ENCODE data around the gene FBRSL1.

FBRSL1 gene

DNA sequence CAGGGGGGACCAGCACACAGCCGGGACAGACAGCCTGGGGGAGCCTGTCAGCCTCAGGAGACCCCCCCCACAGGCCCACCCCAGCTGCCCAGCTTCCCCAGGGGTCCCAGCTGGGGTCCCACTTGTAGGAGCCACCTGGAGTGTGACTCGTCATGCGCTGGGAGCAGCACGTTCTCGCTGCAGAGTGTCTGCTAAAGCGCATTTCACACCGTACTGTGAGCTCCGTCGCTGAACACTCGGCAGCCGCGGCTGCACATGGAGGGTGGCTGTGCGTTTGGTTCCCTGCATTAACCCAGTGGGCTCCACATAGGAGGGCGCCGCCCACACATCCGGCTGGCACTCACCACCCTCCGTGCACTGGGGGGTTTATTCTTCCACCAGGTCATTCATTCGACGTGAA, 56.7 kb downstream of the FBRSL1 start:
- no peak for DNase-seq
- Histone ChIP-seq H3K36me3 (replicated peaks; ENCODE audit: insufficient read depth, low read length) (no peaks in the 10 kb centered on the region), H3K4me3 (ENCODE audit: low read length) (no peak overlapping the region), H3K4me1 (ENCODE audit: low read length) (no peaks in the 10 kb centered on the region), H2AFZ (ENCODE audit: low read length) (no peak overlapping the region), H4K20me1 (ENCODE audit: insufficient read depth, low read length) (no peaks in the 10 kb centered on the region), H3K9me3 (replicated peaks; ENCODE audit: insufficient read depth, low read length) (no peaks in the 10 kb centered on the region), H3K79me2 (ENCODE audit: low read length) (no peaks in the 10 kb centered on the region), H3K27ac (ENCODE audit: low read length) (no peak overlapping the region), H3K4me2 (ENCODE audit: low read depth, low read length) (no peak overlapping the region), H3K9ac (ENCODE audit: low read length) (no peak overlapping the region), H3F3A (ENCODE audit: insufficient read depth, low read length) (no peaks in the 10 kb centered on the region), H3K9me2 (replicated peaks; ENCODE audit: insufficient read depth, low read length) (no peaks in the 10 kb centered on the region), H3K27me3 (replicated peaks; ENCODE audit: insufficient read depth, low read length) (no peaks in the 10 kb centered on the region)
- TF ChIP-seq, protein P1, sequence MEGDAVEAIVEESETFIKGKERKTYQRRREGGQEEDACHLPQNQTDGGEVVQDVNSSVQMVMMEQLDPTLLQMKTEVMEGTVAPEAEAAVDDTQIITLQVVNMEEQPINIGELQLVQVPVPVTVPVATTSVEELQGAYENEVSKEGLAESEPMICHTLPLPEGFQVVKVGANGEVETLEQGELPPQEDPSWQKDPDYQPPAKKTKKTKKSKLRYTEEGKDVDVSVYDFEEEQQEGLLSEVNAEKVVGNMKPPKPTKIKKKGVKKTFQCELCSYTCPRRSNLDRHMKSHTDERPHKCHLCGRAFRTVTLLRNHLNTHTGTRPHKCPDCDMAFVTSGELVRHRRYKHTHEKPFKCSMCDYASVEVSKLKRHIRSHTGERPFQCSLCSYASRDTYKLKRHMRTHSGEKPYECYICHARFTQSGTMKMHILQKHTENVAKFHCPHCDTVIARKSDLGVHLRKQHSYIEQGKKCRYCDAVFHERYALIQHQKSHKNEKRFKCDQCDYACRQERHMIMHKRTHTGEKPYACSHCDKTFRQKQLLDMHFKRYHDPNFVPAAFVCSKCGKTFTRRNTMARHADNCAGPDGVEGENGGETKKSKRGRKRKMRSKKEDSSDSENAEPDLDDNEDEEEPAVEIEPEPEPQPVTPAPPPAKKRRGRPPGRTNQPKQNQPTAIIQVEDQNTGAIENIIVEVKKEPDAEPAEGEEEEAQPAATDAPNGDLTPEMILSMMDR (IDR thresholded peaks at IDR 0.05; ENCODE audit: low read length) = no peak
- TF ChIP-seq EZH2 (optimal IDR thresholded peaks at IDR 0.05; ENCODE audit: low read depth, low read length) (no peak), EZH2phosphoT487 (IDR thresholded peaks at IDR 0.05; ENCODE audit: low read length) (no peak)

DNA sequence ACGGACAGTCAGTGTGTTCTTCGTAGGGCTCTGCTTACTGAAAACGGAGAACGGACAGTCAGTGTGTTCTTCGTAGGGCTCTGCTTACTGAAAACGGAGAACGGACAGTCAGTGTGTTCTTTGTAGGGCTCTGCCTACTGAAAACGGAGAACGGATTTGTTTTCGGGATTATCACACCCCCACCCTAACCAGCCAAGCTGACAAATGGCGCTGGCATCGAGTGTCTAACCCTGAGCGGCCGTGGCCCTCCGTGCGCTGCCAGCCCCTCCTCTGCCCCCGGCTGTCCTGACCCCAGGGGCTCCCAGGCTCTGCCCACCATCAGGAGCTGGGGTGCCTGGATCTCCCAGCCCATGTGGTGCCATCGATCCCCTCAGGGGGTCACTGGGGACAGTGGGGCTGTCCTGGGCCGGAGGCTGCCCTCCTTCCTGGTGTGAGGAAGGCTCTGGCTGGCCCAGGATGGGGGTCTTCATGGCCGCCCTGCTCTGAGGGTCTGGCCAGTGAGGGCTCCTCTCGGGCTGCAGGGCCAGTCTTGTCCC, 57.3 kb downstream of the FBRSL1 start:
- no peak for DNase-seq
- H3K4me2 ChIP-seq (ENCODE audit: low read depth, low read length) = no peak overlapping the region
- no peaks in the 10 kb centered on the region for H4K20me1 ChIP-seq (ENCODE audit: insufficient read depth, low read length)
- no peak overlapping the region for H2AFZ ChIP-seq (ENCODE audit: low read length)
- TF ChIP-seq, protein P1 (IDR thresholded peaks at IDR 0.05; ENCODE audit: low read length) = no peak
- TF ChIP-seq EZH2 (optimal IDR thresholded peaks at IDR 0.05; ENCODE audit: low read depth, low read length) = no peak
- TF ChIP-seq EZH2phosphoT487 (IDR thresholded peaks at IDR 0.05; ENCODE audit: low read length) = no peak
- H3K36me3 ChIP-seq (replicated peaks; ENCODE audit: insufficient read depth, low read length) = no peaks in the 10 kb centered on the region
- no peaks in the 10 kb centered on the region for H3K79me2 ChIP-seq (ENCODE audit: low read length)
- H3K27me3 ChIP-seq (replicated peaks; ENCODE audit: insufficient read depth, low read length) = no peaks in the 10 kb centered on the region
- H3K4me3 ChIP-seq (ENCODE audit: low read length) = no peak overlapping the region
- no peaks in the 10 kb centered on the region for H3F3A ChIP-seq (ENCODE audit: insufficient read depth, low read length)
- no peaks in the 10 kb centered on the region for H3K4me1 ChIP-seq (ENCODE audit: low read length)
- no peaks in the 10 kb centered on the region for H3K9me3 ChIP-seq (replicated peaks; ENCODE audit: insufficient read depth, low read length)
- H3K27ac ChIP-seq (ENCODE audit: low read length) = no peak overlapping the region
- no peak overlapping the region for H3K9ac ChIP-seq (ENCODE audit: low read length)
- no peaks in the 10 kb centered on the region for H3K9me2 ChIP-seq (replicated peaks; ENCODE audit: insufficient read depth, low read length)

DNA sequence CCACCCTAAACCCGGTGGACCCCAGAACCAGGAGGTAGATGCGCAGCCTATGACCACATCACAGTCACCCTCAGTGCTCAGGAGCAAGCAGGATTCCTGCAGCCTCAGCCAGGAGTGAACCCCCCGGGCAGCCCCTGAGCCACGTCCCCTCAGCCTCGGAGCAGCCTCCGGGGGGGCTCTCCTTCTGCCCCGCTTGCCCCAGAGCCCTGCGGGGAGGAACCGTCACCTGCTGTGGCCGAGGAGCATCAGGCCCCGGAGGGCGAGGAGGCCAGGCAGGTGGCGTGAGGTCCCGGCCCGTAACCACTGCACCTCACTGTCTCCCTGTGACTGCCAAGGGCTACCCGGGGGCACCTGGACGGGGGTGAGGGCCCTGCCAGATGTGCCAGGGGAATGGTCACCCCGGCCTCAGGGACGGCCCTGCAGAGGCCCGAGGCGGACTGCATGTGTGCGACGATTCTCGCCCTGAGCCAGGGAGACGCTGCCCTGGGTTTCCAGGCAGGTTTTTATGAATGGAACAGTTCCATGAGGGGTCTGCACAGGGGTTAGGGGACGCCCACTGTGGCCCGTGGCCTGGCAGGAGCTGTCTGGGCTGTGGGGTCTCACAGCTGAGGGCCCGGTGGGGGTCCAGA, 58.6 kb downstream of the FBRSL1 start:
- H3K9me2 ChIP-seq (replicated peaks; ENCODE audit: insufficient read depth, low read length) = no peaks in the 10 kb centered on the region
- no peak overlapping the region for H3K4me2 ChIP-seq (ENCODE audit: low read depth, low read length)
- no peaks in the 10 kb centered on the region for H3K9me3 ChIP-seq (replicated peaks; ENCODE audit: insufficient read depth, low read length)
- no peaks in the 10 kb centered on the region for H3F3A ChIP-seq (ENCODE audit: insufficient read depth, low read length)
- H3K79me2 ChIP-seq (ENCODE audit: low read length) = no peaks in the 10 kb centered on the region
- no peaks in the 10 kb centered on the region for H4K20me1 ChIP-seq (ENCODE audit: insufficient read depth, low read length)
- no peak overlapping the region for H3K27ac ChIP-seq (ENCODE audit: low read length)
- no peak for TF ChIP-seq EZH2 (optimal IDR thresholded peaks at IDR 0.05; ENCODE audit: low read depth, low read length)
- TF ChIP-seq, protein P1 (IDR thresholded peaks at IDR 0.05; ENCODE audit: low read length) = no peak
- TF ChIP-seq EZH2phosphoT487 (IDR thresholded peaks at IDR 0.05; ENCODE audit: low read length) = no peak
- no peaks in the 10 kb centered on the region for H3K27me3 ChIP-seq (replicated peaks; ENCODE audit: insufficient read depth, low read length)
- no peak overlapping the region for H3K9ac ChIP-seq (ENCODE audit: low read length)
- no peak overlapping the region for H3K4me3 ChIP-seq (ENCODE audit: low read length)
- H3K4me1 ChIP-seq (ENCODE audit: low read length) = no peaks in the 10 kb centered on the region
- no peak overlapping the region for H2AFZ ChIP-seq (ENCODE audit: low read length)
- DNase-seq = no peak
- no peaks in the 10 kb centered on the region for H3K36me3 ChIP-seq (replicated peaks; ENCODE audit: insufficient read depth, low read length)
